ENCODE measurements around the gene GCN1.

GRCh38 chr12:120183211-120183631, 11.3 kb downstream of the GCN1 start:
- no peak for TF ChIP-seq CTCF (IDR thresholded peaks at IDR 0.05)
- TF ChIP-seq POLR2A (IDR thresholded peaks at IDR 0.05), result no peak

Data from heart left ventricle (tissue), 13 donors.